RWPE2 (cell line): ENCODE data around the gene XRRA1.

Experiments used
- ATAC-seq: fragments of 200-7000 bp; cut with Tn5 transposase; 3 replicates; pipeline ENCODE4 v1.9.1; 2021; ENCODE audit warnings: low read depth
- DNase-seq: peaks from one replicate; pipeline ENCODE4 v3.0.0-alpha.2; 2020; ENCODE audit warnings: low spot score
- H3K27ac ChIP-seq: fragments of 450-650 bp; 2 replicates; pipeline ENCODE4 v1.5.1; 2017; ENCODE audit warnings: mild to moderate bottlenecking; ENCODE audit not compliant: poor library complexity, severe bottlenecking
- H3K27me3 ChIP-seq: fragments of 250-450 bp; sonication (Bioruptor Pico); 2 replicates; pipeline ENCODE4 v1.5.1; 2021; ENCODE audit warnings: mild to moderate bottlenecking, moderate library complexity; ENCODE audit not compliant: insufficient read depth, poor library complexity, severe bottlenecking
- H3K36me3 ChIP-seq: fragments of 250-450 bp; sonication (Bioruptor Pico); 2 replicates; pipeline ENCODE4 v1.5.1; 2020; ENCODE audit warnings: low read depth, mild to moderate bottlenecking, moderate library complexity
- H3K4me1 ChIP-seq: fragments of 250-450 bp; sonication (Bioruptor Pico); 2 replicates; pipeline ENCODE4 v1.5.1; 2021; ENCODE audit warnings: mild to moderate bottlenecking, moderate library complexity; ENCODE audit not compliant: insufficient read depth, poor library complexity, severe bottlenecking
- H3K4me3 ChIP-seq: fragments of 250-450 bp; sonication (Bioruptor Pico); 2 replicates; pipeline ENCODE4 v1.5.1; 2021; ENCODE audit warnings: mild to moderate bottlenecking, moderate library complexity; ENCODE audit not compliant: severe bottlenecking
- H3K9me3 ChIP-seq: fragments of 250-450 bp; sonication (Bioruptor Pico); 2 replicates; pipeline ENCODE4 v1.5.1; 2021; ENCODE audit warnings: mild to moderate bottlenecking, moderate library complexity; ENCODE audit not compliant: severe bottlenecking
- CTCF ChIP-seq: fragments of 450-650 bp; IDR thresholded peaks from one replicate; pipeline ENCODE4 v1.5.1; 2017; ENCODE audit warnings: mild to moderate bottlenecking, moderate library complexity; ENCODE audit not compliant: poor library complexity, severe bottlenecking

Gene XRRA1

DNA sequence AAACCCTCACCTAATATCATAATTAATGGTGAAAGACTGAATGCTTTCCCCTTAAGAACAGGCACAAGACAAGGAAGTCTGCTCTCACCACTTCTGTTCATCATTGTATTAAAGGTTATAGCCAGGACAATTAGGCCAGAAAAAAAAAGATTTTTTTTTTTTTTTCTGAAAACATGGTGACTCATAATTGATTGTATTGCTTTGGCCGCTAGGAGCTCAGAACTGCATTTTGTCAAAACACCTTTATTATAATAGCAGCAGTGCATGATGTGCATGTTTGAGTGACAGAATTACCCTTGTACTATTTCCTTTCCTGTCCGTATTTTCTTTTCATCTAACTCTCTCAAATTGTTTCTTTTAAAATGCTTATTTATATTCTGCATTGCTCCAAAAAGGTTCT lies 102.1 kb downstream of the XRRA1 start:
- TF ChIP-seq CTCF: no peak
- no peak overlapping the region for H3K27ac ChIP-seq
- DNase-seq: no peak
- no peaks in the 10 kb centered on the region for H3K9me3 ChIP-seq
- no peak overlapping the region for H3K4me3 ChIP-seq
- H3K27me3 ChIP-seq: no peaks in the 10 kb centered on the region
- peaks cover 33% of the 10 kb centered on the region for H3K36me3 ChIP-seq
- H3K4me1 ChIP-seq: no peaks in the 10 kb centered on the region
- ATAC-seq: no peak

GRCh38 chr11:74845978-74846517 lies 102.8 kb downstream of the XRRA1 start:
- Histone ChIP-seq H3K36me3 (peaks cover 37% of the 10 kb centered on the region), H3K4me3 (no peak overlapping the region), H3K4me1 (no peaks in the 10 kb centered on the region), H3K9me3 (no peaks in the 10 kb centered on the region), H3K27ac (no peak overlapping the region), H3K27me3 (no peaks in the 10 kb centered on the region)
- TF ChIP-seq CTCF: no peak
- no peak for DNase-seq
- no peak for ATAC-seq

GRCh38 chr11:74844865-74845264 lies 104.0 kb downstream of the XRRA1 start:
- no peak for DNase-seq
- Histone ChIP-seq H3K4me3 (no peak overlapping the region), H3K4me1 (no peaks in the 10 kb centered on the region), H3K27ac (no peak overlapping the region), H3K27me3 (no peaks in the 10 kb centered on the region), H3K36me3 (peaks cover 39% of the 10 kb centered on the region), H3K9me3 (no peaks in the 10 kb centered on the region)
- ATAC-seq: no peak
- TF ChIP-seq CTCF: no peak

GRCh38 chr11:74844072-74844471 lies 104.8 kb downstream of the XRRA1 start:
- no peak overlapping the region for H3K4me3 ChIP-seq
- no peak for ATAC-seq
- no peak for DNase-seq
- peaks cover 39% of the 10 kb centered on the region for H3K36me3 ChIP-seq
- no peaks in the 10 kb centered on the region for H3K4me1 ChIP-seq
- H3K27me3 ChIP-seq: no peaks in the 10 kb centered on the region
- no peak for TF ChIP-seq CTCF
- no peaks in the 10 kb centered on the region for H3K9me3 ChIP-seq
- H3K27ac ChIP-seq: no peak overlapping the region

GRCh38 chr11:74842967-74843366 lies 105.9 kb downstream of the XRRA1 start:
- DNase-seq: no peak
- no peak overlapping the region for H3K4me3 ChIP-seq
- ATAC-seq: peak; percentile 31; the same call in 1 of the 3 replicates
- no peaks in the 10 kb centered on the region for H3K9me3 ChIP-seq
- H3K4me1 ChIP-seq: no peaks in the 10 kb centered on the region
- H3K36me3 ChIP-seq: peaks cover 45% of the 10 kb centered on the region
- no peaks in the 10 kb centered on the region for H3K27me3 ChIP-seq
- no peak overlapping the region for H3K27ac ChIP-seq
- TF ChIP-seq CTCF: no peak
